Muscle layer of duodenum (tissue), 2 donors: ENCODE measurements around the gene FMNL2.

Experiments used
- H3K27ac ChIP-seq: one replicate; pipeline ENCODE4 v1.7.0; 2013; ENCODE audit warnings: mild to moderate bottlenecking, low read length
- H3K27me3 ChIP-seq: one replicate; pipeline ENCODE4 v1.7.0; 2013; ENCODE audit warnings: low read depth, mild to moderate bottlenecking, control low read depth, low read length
- H3K36me3 ChIP-seq, 2 donors: one replicate each; pipeline ENCODE4 v1.7.0; 2013; ENCODE audit warnings: low read length in 2 of 2, control low read depth in 1 of 2, mild to moderate bottlenecking in 1 of 2; ENCODE audit not compliant: insufficient read depth in 2 of 2, control insufficient read depth in 1 of 2
- H3K4me1 ChIP-seq, 2 donors: one replicate each; pipeline ENCODE4 v1.7.0; 2013; ENCODE audit warnings: low read length in 2 of 2, mild to moderate bottlenecking in 2 of 2, control low read depth in 1 of 2, moderate library complexity in 1 of 2; ENCODE audit not compliant: insufficient read depth in 2 of 2, control insufficient read depth in 1 of 2
- H3K4me3 ChIP-seq, 2 donors: one replicate each; pipeline ENCODE4 v1.7.0; 2013; ENCODE audit warnings: low read length in 2 of 2, low read depth in 1 of 2, mild to moderate bottlenecking in 1 of 2
- H3K9me3 ChIP-seq, 2 donors: one replicate each; pipeline ENCODE4 v1.7.0; 2013; ENCODE audit warnings: low read length in 2 of 2, control low read depth in 1 of 2, mild to moderate bottlenecking in 1 of 2; ENCODE audit not compliant: control insufficient read depth in 1 of 2
- donor health status: healthy.

FMNL2 gene

DNA sequence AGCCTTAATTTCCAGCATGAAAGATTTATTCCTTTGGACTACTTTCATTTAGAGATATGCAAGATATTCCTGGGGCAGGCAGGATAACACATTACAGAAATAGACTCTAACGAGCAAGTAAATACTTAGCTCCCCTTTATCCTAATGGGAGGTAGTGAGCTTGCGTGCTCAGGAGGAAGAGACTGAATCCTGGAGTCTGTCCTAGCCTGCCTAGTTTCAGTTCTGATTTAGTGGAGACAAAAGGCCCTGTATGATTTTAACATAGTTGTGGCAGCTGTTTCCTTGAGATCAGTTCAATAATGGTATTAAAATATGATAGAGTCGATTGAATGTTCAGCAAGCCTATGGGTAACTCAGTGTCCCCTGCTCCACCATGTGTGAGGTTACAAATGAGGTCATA lies 109.5 kb downstream of the FMNL2 start:
- Histone ChIP-seq H3K4me3 (no peak overlapping the region), H3K36me3 (no peaks in the 10 kb centered on the region), H3K9me3 (no peaks in the 10 kb centered on the region), H3K27me3 (no peaks in the 10 kb centered on the region), H3K27ac (no peak overlapping the region), H3K4me1 (peaks cover 0 to 15% of the 10 kb centered on the region in 2 donors)

GRCh38 chr2:152445375-152445774 lies 110.4 kb downstream of the FMNL2 start:
- Histone ChIP-seq H3K36me3 (no peaks in the 10 kb centered on the region), H3K9me3 (no peaks in the 10 kb centered on the region), H3K27me3 (no peaks in the 10 kb centered on the region), H3K4me1 (peaks cover 0 to 15% of the 10 kb centered on the region in 2 donors), H3K4me3 (no peak overlapping the region), H3K27ac (no peak overlapping the region)

DNA sequence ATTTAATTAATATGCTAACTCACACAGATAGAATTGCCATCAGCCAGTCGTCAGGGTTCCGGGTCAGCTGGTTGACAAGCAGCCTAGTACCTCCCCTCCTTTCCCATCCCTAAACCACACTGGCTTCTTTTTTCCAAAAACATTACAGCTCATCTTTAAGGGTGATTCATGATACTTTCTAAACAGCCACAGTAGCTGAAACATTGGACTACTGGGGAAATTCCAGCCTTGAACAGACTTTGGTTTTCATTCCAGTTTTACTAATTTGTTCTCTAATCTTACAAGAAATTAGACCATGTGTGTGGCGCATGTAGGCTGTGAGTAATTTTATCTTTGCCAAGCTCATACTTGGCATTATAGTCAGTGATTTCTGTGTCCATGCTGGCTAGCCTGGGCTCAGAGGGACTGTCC lies 110.8 kb downstream of the FMNL2 start:
- H3K27ac ChIP-seq = no peak overlapping the region
- no peaks in the 10 kb centered on the region for H3K9me3 ChIP-seq
- no peaks in the 10 kb centered on the region for H3K36me3 ChIP-seq
- H3K27me3 ChIP-seq = no peaks in the 10 kb centered on the region
- H3K4me3 ChIP-seq = no peak overlapping the region
- peaks cover 0 to 15% of the 10 kb centered on the region in 2 donors for H3K4me1 ChIP-seq

- Histone ChIP-seq H3K27me3 (no peaks in the 10 kb centered on the region), H3K27ac (no peak overlapping the region), H3K4me3 (no peak overlapping the region), H3K36me3 (no peaks in the 10 kb centered on the region), H3K4me1 (peaks cover 0 to 15% of the 10 kb centered on the region in 2 donors), H3K9me3 (no peaks in the 10 kb centered on the region)
Measured at GRCh38 chr2:152446213-152446612, 111.2 kb downstream of the FMNL2 start.

- Histone ChIP-seq H3K4me1 (peaks cover 0 to 15% of the 10 kb centered on the region in 2 donors), H3K36me3 (no peaks in the 10 kb centered on the region), H3K27ac (no peak overlapping the region), H3K9me3 (no peaks in the 10 kb centered on the region), H3K27me3 (no peaks in the 10 kb centered on the region), H3K4me3 (no peak overlapping the region)
Measured at GRCh38 chr2:152447897-152448296, 112.9 kb downstream of the FMNL2 start.

- Histone ChIP-seq H3K36me3 (no peaks in the 10 kb centered on the region), H3K4me1 (peaks cover 0 to 14% of the 10 kb centered on the region in 2 donors), H3K27me3 (no peaks in the 10 kb centered on the region), H3K9me3 (no peaks in the 10 kb centered on the region), H3K4me3 (no peak overlapping the region), H3K27ac (no peak overlapping the region)
Measured at GRCh38 chr2:152448606-152449005, 113.6 kb downstream of the FMNL2 start.

DNA sequence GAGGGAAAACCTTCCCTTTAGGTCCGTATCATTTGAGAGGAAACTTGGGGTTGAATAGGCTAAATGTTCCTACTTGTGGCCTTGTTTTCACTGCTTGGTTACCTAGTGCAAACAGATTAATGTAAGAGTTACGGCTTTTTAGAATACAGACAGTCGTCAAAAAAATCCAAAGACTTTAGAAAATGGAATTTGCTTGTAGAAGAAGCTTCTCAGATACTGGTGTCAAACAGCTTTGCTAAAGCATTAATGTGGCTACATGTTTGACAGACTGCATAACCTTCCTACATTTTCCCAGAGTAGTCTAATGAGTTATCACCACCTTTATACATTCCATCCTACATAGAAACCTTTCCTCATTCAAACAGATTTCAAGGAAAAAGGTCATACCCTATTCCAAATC lies 114.6 kb downstream of the FMNL2 start:
- H3K27me3 ChIP-seq = no peaks in the 10 kb centered on the region
- H3K4me3 ChIP-seq = no peak overlapping the region
- H3K9me3 ChIP-seq = no peaks in the 10 kb centered on the region
- no peak overlapping the region for H3K27ac ChIP-seq
- no peaks in the 10 kb centered on the region for H3K36me3 ChIP-seq
- H3K4me1 ChIP-seq = peaks cover 0 to 5% of the 10 kb centered on the region in 2 donors

- Histone ChIP-seq H3K4me1 (peaks cover 0 to 5% of the 10 kb centered on the region in 2 donors), H3K27me3 (no peaks in the 10 kb centered on the region), H3K27ac (no peak overlapping the region), H3K4me3 (no peak overlapping the region), H3K36me3 (no peaks in the 10 kb centered on the region), H3K9me3 (no peaks in the 10 kb centered on the region)
Measured at GRCh38 chr2:152450176-152450575, 115.2 kb downstream of the FMNL2 start.

- H3K27ac ChIP-seq = no peak overlapping the region
- H3K9me3 ChIP-seq = no peaks in the 10 kb centered on the region
- no peaks in the 10 kb centered on the region for H3K27me3 ChIP-seq
- no peaks in the 10 kb centered on the region for H3K36me3 ChIP-seq
- no peaks in the 10 kb centered on the region for H3K4me1 ChIP-seq
- H3K4me3 ChIP-seq = no peak overlapping the region
Measured at GRCh38 chr2:152452256-152452973, 117.4 kb downstream of the FMNL2 start.

DNA sequence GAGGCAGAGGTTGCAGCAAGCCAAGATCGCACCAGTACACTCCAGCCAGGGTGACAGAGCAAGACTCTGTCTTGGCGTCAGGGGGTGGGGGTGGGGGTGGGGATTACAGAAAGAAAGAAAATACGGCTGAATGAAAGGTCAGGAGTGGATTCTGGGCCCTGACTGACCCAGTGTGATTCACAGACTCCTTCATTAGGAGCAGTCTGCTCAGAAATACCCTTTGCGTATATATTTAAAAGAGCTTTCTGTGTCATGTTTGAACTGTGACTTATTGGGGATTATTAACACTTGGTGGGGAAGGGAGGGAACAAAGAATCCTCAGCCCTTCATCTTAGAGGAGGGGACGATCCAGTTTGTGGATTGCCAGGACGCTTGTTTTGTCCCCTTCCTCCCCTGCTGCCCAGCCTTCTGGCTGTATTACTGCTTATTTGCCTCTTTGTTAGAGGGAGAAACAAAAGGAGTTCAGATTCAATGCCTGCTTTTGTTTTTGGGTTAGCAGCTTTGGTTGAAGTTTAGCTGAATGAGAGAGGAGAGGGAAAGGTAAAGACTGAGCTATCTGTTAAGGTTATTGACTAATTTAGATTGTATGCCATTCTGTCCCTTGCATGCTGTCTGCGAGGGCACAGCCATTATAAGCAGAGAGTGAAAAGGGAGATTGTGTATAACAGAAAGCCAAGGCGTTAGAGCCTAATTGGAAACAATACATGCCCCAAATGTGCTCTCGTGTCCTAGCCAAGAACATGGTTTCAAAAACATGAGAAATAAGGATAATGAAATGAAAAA lies 118.3 kb downstream of the FMNL2 start:
- Histone ChIP-seq H3K27me3 (no peaks in the 10 kb centered on the region), H3K4me3 (no peak overlapping the region), H3K4me1 (no peaks in the 10 kb centered on the region), H3K36me3 (no peaks in the 10 kb centered on the region), H3K9me3 (no peaks in the 10 kb centered on the region), H3K27ac (no peak overlapping the region)

GRCh38 chr2:152454371-152454770 lies 119.4 kb downstream of the FMNL2 start:
- Histone ChIP-seq H3K36me3 (no peaks in the 10 kb centered on the region), H3K9me3 (no peaks in the 10 kb centered on the region), H3K27ac (no peak overlapping the region), H3K4me3 (no peak overlapping the region), H3K27me3 (no peaks in the 10 kb centered on the region), H3K4me1 (no peaks in the 10 kb centered on the region)
